ENCODE measurements around the gene GPC3.

The GPC3 gene

DNA sequence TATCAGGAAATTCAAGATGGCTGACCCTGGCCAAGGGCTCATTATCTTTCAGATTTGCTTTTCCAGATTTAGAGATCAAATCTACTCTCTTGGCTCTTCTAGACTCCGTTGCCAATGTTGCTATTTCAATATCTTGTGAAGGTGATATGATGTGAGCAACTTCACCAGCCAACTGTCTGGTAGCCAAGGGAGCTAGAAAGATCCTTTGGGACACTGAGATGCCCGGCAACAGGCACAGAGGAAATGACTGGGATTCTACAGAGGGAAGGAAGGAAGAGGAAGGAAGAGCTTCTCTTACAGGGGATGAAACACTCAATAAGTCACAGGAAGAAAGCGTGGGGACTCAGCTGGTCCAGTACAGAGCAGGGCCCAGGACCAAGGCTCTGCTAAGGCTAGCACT, 448.3 kb downstream of the GPC3 start:
- Histone ChIP-seq H3K9me3 (no peaks in the 10 kb centered on the region), H3K4me3 (no peak overlapping the region), H3K27me3 (no peaks in the 10 kb centered on the region), H3K4me1 (peaks cover 0 to 2% (median under 1%) of the 10 kb centered on the region in 4 donors), H3K27ac (no peak overlapping the region), H3K36me3 (no peaks in the 10 kb centered on the region)
- no peak for DNase-seq
- intact Hi-C loops (cut with DNase I; ENCODE audit: low total_unique reads): no loop called here
- TF ChIP-seq, protein P1, sequence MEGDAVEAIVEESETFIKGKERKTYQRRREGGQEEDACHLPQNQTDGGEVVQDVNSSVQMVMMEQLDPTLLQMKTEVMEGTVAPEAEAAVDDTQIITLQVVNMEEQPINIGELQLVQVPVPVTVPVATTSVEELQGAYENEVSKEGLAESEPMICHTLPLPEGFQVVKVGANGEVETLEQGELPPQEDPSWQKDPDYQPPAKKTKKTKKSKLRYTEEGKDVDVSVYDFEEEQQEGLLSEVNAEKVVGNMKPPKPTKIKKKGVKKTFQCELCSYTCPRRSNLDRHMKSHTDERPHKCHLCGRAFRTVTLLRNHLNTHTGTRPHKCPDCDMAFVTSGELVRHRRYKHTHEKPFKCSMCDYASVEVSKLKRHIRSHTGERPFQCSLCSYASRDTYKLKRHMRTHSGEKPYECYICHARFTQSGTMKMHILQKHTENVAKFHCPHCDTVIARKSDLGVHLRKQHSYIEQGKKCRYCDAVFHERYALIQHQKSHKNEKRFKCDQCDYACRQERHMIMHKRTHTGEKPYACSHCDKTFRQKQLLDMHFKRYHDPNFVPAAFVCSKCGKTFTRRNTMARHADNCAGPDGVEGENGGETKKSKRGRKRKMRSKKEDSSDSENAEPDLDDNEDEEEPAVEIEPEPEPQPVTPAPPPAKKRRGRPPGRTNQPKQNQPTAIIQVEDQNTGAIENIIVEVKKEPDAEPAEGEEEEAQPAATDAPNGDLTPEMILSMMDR (IDR thresholded peaks at IDR 0.05): no peak

DNA sequence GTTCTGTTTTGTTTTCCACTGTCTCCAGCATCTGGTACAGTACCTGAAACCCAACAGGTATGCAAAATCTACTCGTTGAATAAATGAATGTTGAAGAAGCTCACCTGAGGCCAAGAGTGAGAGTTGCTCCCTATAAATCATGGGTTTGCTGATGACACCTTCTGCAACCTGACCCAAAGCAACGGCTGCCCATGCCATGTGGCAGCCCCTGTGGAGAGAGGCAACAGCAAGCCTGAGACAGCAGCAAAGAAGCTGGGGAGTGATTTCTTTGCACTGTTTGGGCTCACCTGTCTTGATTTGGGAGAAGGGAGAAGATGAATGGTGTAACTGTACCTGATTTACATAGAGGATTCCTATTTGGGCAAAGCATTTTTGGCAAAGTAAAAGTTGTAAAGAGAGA, 450.3 kb downstream of the GPC3 start:
- Histone ChIP-seq H3K4me3 (no peak overlapping the region), H3K27ac (no peak overlapping the region), H3K9me3 (no peaks in the 10 kb centered on the region), H3K36me3 (no peaks in the 10 kb centered on the region), H3K27me3 (no peaks in the 10 kb centered on the region), H3K4me1 (no peaks in the 10 kb centered on the region)
- TF ChIP-seq, protein P1 (IDR thresholded peaks at IDR 0.05): no peak
- no peak for DNase-seq
- intact Hi-C loops (cut with DNase I; ENCODE audit: low total_unique reads): no loop called here

DNA sequence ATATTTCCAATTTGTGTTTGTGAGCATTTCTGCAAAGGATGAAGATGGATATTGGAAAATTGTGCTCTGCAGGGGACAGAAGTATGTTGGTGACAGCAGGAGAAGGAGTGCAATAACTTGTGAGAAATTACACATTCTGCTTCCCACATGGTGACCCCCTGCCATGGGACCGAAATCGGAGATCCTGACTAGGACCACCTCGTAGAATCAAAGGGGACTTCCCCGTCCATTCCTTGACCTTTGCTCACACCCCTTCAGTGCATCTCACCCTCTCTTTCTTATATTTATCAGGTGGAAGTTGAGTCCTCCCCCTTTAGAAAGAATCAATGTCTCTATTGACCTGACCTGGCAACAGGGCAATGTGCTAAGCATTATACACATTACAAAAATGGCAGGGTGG, 451.2 kb downstream of the GPC3 start:
- Histone ChIP-seq H3K27ac (no peak overlapping the region), H3K36me3 (no peaks in the 10 kb centered on the region), H3K9me3 (no peaks in the 10 kb centered on the region), H3K4me3 (no peak overlapping the region), H3K4me1 (no peaks in the 10 kb centered on the region), H3K27me3 (no peaks in the 10 kb centered on the region)
- intact Hi-C loops (cut with DNase I; ENCODE audit: low total_unique reads): no loop called here
- TF ChIP-seq, protein P1 (IDR thresholded peaks at IDR 0.05): no peak
- DNase-seq: no peak

DNA sequence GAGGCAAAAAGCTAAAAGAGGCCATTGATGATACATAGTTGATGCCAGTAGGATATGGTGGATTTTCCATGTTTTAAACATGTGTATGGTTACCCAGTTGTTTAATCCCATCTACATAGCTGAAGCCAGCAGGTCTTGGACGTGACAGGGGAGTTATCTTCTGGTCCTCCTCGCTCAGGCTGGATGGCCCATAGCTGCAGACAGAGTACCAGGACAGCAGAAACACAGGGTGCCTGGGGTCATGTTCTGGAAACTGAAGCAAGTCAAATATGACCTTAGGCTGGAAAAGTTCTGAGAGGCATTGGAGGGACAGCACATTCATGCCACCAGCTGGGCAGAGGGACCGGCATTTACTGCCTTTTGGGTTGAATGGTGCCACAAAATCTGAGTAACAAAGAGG, 452.1 kb downstream of the GPC3 start:
- TF ChIP-seq, protein P1 (IDR thresholded peaks at IDR 0.05): no peak

DNA sequence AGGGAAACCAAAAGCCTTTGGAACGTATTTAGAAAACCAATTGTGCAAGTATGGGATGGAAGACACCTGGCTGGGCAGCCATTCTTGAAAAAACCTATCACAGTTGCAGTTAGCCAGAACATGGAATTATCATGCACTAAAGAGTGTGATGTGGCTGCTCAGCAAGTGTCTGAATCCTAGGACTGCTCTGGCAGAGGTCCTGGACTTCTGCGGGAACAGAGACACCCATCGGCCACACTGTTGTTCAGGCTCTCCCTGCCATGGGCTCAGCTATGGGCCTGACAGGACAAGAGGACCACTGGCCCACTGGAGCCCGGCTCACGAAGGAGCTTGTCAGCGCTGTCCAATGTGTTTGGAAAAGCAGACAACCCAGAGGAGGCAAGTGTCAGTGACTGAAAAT, 454.4 kb downstream of the GPC3 start:
- Histone ChIP-seq H3K27ac (no peak overlapping the region), H3K4me3 (no peak overlapping the region), H3K36me3 (no peaks in the 10 kb centered on the region), H3K27me3 (no peaks in the 10 kb centered on the region), H3K4me1 (no peaks in the 10 kb centered on the region), H3K9me3 (no peaks in the 10 kb centered on the region)
- no peak for DNase-seq
- intact Hi-C loops (cut with DNase I; ENCODE audit: low total_unique reads): no loop called here
- TF ChIP-seq, protein P1 (IDR thresholded peaks at IDR 0.05): no peak

More for the DNA sequence above, 452.1 kb downstream of the GPC3 start:
- intact Hi-C loops (cut with DNase I; ENCODE audit: low total_unique reads): no loop called here
- no peaks in the 10 kb centered on the region for H3K36me3 ChIP-seq
- no peaks in the 10 kb centered on the region for H3K4me1 ChIP-seq
- H3K27ac ChIP-seq: no peak overlapping the region
- DNase-seq: no peak
- H3K4me3 ChIP-seq: no peak overlapping the region
- H3K27me3 ChIP-seq: no peaks in the 10 kb centered on the region
- no peaks in the 10 kb centered on the region for H3K9me3 ChIP-seq

DNA sequence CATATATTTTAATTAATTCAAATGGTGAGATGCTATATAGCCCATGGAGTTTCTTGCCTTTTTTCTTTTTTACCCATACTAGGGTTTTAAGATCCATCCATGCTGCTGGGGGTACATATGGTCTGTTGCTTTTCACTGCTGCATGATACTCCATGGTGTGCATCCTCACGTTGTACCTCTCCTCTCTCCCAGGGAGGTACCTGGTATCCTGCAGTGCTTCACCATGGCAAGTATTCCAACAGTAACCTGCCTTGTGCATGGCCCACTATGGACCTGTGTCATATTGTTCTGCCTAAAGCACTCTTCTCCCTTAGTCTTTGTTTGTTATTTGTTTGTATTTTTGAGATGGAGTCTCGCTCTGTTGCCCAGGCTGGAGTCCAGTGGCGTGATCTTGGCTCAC, 455.8 kb downstream of the GPC3 start:
- intact Hi-C loops (cut with DNase I; ENCODE audit: low total_unique reads): loop anchor here (10.0 kb wide), 1 partner anchor 65 kb away; no protein-coding TSS in a partner anchor
- TF ChIP-seq, protein P1 (IDR thresholded peaks at IDR 0.05): no peak

More for the DNA sequence above, 455.8 kb downstream of the GPC3 start:
- H3K4me3 ChIP-seq: no peak overlapping the region
- H3K9me3 ChIP-seq: no peaks in the 10 kb centered on the region
- no peaks in the 10 kb centered on the region for H3K27me3 ChIP-seq
- no peak overlapping the region for H3K27ac ChIP-seq
- no peaks in the 10 kb centered on the region for H3K4me1 ChIP-seq
- H3K36me3 ChIP-seq: no peaks in the 10 kb centered on the region
- no peak for DNase-seq
